T-helper 1 cell treated with Interleukin-12 subunit alpha and Interleukin-12 subunit beta and Interleukin-4 antibody, amounts not matched to agents 30 μg/mL and 1 μg/mL, for 36 hours (primary cell): ENCODE data around the gene RPUSD3.
A peak's percentile ranks its signal among the peaks of the same experiment; 100 is the strongest.

ENCODE experiments used
- H3K27ac Mint-ChIP-seq: one replicate; pipeline ENCODE4 v1.8.0; 2021; ENCODE audit warnings: mild to moderate bottlenecking, mixed read lengths
- H3K27me3 Mint-ChIP-seq: one replicate; pipeline ENCODE4 v1.8.0; 2021; ENCODE audit warnings: low read depth, mixed read lengths
- H3K36me3 Mint-ChIP-seq: one replicate; pipeline ENCODE4 v1.8.0; 2021; ENCODE audit warnings: low read depth, mixed read lengths
- H3K4me1 Mint-ChIP-seq: one replicate; pipeline ENCODE4 v1.8.0; 2021; ENCODE audit warnings: low read depth, mixed read lengths
- H3K4me3 Mint-ChIP-seq: one replicate; pipeline ENCODE4 v1.8.0; 2021; ENCODE audit warnings: mild to moderate bottlenecking, moderate library complexity, mixed read lengths
- H3K9me3 Mint-ChIP-seq: one replicate; pipeline ENCODE4 v1.8.0; 2021; ENCODE audit warnings: mixed read lengths

The RPUSD3 gene

GRCh38 chr3:9831253-9831652 lies 12.6 kb downstream of the RPUSD3 start:
- H3K4me3 Mint-ChIP-seq, result no peak overlapping the region
- no peaks in the 10 kb centered on the region for H3K9me3 Mint-ChIP-seq
- peaks cover 3% of the 10 kb centered on the region for H3K4me1 Mint-ChIP-seq
- H3K36me3 Mint-ChIP-seq, result peaks cover 21% of the 10 kb centered on the region
- no peak overlapping the region for H3K27ac Mint-ChIP-seq
- H3K27me3 Mint-ChIP-seq, result no peaks in the 10 kb centered on the region

GRCh38 chr3:9828801-9829755 lies 14.7 kb downstream of the RPUSD3 start:
- H3K9me3 Mint-ChIP-seq, result no peaks in the 10 kb centered on the region
- H3K27ac Mint-ChIP-seq, result no peak overlapping the region
- peaks cover 3% of the 10 kb centered on the region for H3K4me1 Mint-ChIP-seq

GRCh38 chr3:9826815-9827573 lies 16.8 kb downstream of the RPUSD3 start:
- H3K9me3 Mint-ChIP-seq, result no peaks in the 10 kb centered on the region
- H3K27me3 Mint-ChIP-seq, result no peaks in the 10 kb centered on the region
- H3K4me3 Mint-ChIP-seq, result no peak overlapping the region
- peak overlapping the region; percentile 19 for H3K27ac Mint-ChIP-seq
- peaks cover 3% of the 10 kb centered on the region for H3K4me1 Mint-ChIP-seq
- H3K36me3 Mint-ChIP-seq, result peaks cover 13% of the 10 kb centered on the region

More at GRCh38 chr3:9828801-9829755, 14.7 kb downstream of the RPUSD3 start:
- peaks cover 13% of the 10 kb centered on the region for H3K36me3 Mint-ChIP-seq
- H3K27me3 Mint-ChIP-seq, result no peaks in the 10 kb centered on the region
- no peak overlapping the region for H3K4me3 Mint-ChIP-seq

- Mint-ChIP-seq H3K4me3 (no peak overlapping the region), H3K27ac (no peak overlapping the region), H3K27me3 (no peaks in the 10 kb centered on the region), H3K9me3 (no peaks in the 10 kb centered on the region), H3K4me1 (peaks cover 3% of the 10 kb centered on the region), H3K36me3 (peaks cover 13% of the 10 kb centered on the region)
Measured at GRCh38 chr3:9825451-9826040, 18.3 kb downstream of the RPUSD3 start.

- Mint-ChIP-seq H3K27ac (no peak overlapping the region), H3K36me3 (peaks cover 14% of the 10 kb centered on the region), H3K4me3 (no peak overlapping the region)
Measured at GRCh38 chr3:9820946-9821345, 22.9 kb downstream of the RPUSD3 start.

GRCh38 chr3:9820543-9820942 lies 23.3 kb downstream of the RPUSD3 start:
- H3K36me3 Mint-ChIP-seq, result peaks cover 14% of the 10 kb centered on the region
- no peaks in the 10 kb centered on the region for H3K4me1 Mint-ChIP-seq
- no peaks in the 10 kb centered on the region for H3K9me3 Mint-ChIP-seq
- no peak overlapping the region for H3K27ac Mint-ChIP-seq
- no peak overlapping the region for H3K4me3 Mint-ChIP-seq
- H3K27me3 Mint-ChIP-seq, result no peaks in the 10 kb centered on the region

More at GRCh38 chr3:9820946-9821345, 22.9 kb downstream of the RPUSD3 start:
- Mint-ChIP-seq H3K4me1 (no peaks in the 10 kb centered on the region), H3K9me3 (no peaks in the 10 kb centered on the region), H3K27me3 (no peaks in the 10 kb centered on the region)

- no peaks in the 10 kb centered on the region for H3K27me3 Mint-ChIP-seq
- H3K4me3 Mint-ChIP-seq, result no peak overlapping the region
- H3K27ac Mint-ChIP-seq, result no peak overlapping the region
- peaks cover 14% of the 10 kb centered on the region for H3K36me3 Mint-ChIP-seq
- H3K9me3 Mint-ChIP-seq, result no peaks in the 10 kb centered on the region
- H3K4me1 Mint-ChIP-seq, result no peaks in the 10 kb centered on the region
Measured at GRCh38 chr3:9818666-9819335, 25.0 kb downstream of the RPUSD3 start.

GRCh38 chr3:9817436-9817835 lies 26.4 kb downstream of the RPUSD3 start:
- H3K9me3 Mint-ChIP-seq, result no peaks in the 10 kb centered on the region
- no peak overlapping the region for H3K4me3 Mint-ChIP-seq
- H3K27me3 Mint-ChIP-seq, result no peaks in the 10 kb centered on the region
- H3K36me3 Mint-ChIP-seq, result peaks cover 20% of the 10 kb centered on the region
- no peak overlapping the region for H3K27ac Mint-ChIP-seq
- no peaks in the 10 kb centered on the region for H3K4me1 Mint-ChIP-seq

- H3K9me3 Mint-ChIP-seq, result no peaks in the 10 kb centered on the region
- peaks cover 28% of the 10 kb centered on the region for H3K36me3 Mint-ChIP-seq
- H3K4me1 Mint-ChIP-seq, result peaks cover 8% of the 10 kb centered on the region
- no peaks in the 10 kb centered on the region for H3K27me3 Mint-ChIP-seq
- no peak overlapping the region for H3K27ac Mint-ChIP-seq
- no peak overlapping the region for H3K4me3 Mint-ChIP-seq
Measured at GRCh38 chr3:9815986-9816385, 27.8 kb downstream of the RPUSD3 start.

GRCh38 chr3:9812870-9813483 lies 30.8 kb downstream of the RPUSD3 start:
- Mint-ChIP-seq H3K27me3 (no peaks in the 10 kb centered on the region), H3K36me3 (peaks cover 24% of the 10 kb centered on the region), H3K27ac (peak overlapping the region; percentile 28), H3K4me1 (peaks cover 28% of the 10 kb centered on the region), H3K9me3 (no peaks in the 10 kb centered on the region), H3K4me3 (no peak overlapping the region)

- Mint-ChIP-seq H3K9me3 (no peaks in the 10 kb centered on the region), H3K36me3 (peaks cover 32% of the 10 kb centered on the region), H3K27me3 (no peaks in the 10 kb centered on the region), H3K4me3 (peak overlapping the region; percentile 70), H3K27ac (peak overlapping the region; percentile 27), H3K4me1 (peaks cover 34% of the 10 kb centered on the region)
Measured at GRCh38 chr3:9810846-9811245, 33.0 kb downstream of the RPUSD3 start.

GRCh38 chr3:9810433-9810770 lies 33.4 kb downstream of the RPUSD3 start:
- peaks cover 32% of the 10 kb centered on the region for H3K36me3 Mint-ChIP-seq
- H3K4me3 Mint-ChIP-seq, result peak overlapping the region; percentile 70
- H3K27me3 Mint-ChIP-seq, result no peaks in the 10 kb centered on the region
- peak overlapping the region; percentile 27 for H3K27ac Mint-ChIP-seq
- peaks cover 34% of the 10 kb centered on the region for H3K4me1 Mint-ChIP-seq
- H3K9me3 Mint-ChIP-seq, result no peaks in the 10 kb centered on the region

- H3K4me1 Mint-ChIP-seq, result peaks cover 34% of the 10 kb centered on the region
- H3K36me3 Mint-ChIP-seq, result peaks cover 37% of the 10 kb centered on the region
- H3K27me3 Mint-ChIP-seq, result no peaks in the 10 kb centered on the region
- peak within 1 kb of the TSS; percentile 80 for H3K4me3 Mint-ChIP-seq
- H3K27ac Mint-ChIP-seq, result peak within 1 kb of the TSS; percentile 92
- H3K9me3 Mint-ChIP-seq, result no peaks in the 10 kb centered on the region
Measured at GRCh38 chr3:9809615-9810432, 34.0 kb downstream of the RPUSD3 start, which contains the start of gene TTLL3. TTLL3 (plus strand) TSS chr3:9810262; CDS start chr3:9810662, 400 bp downstream.
